ENCODE results near the gene NOG. TPM values are rescaled to one million over a fixed set of nuclear protein-coding genes. Genes with fewer than 3 reads are reported as not detected.

NOG gene
- total and polyA plus RNA-seq, 4 donors: 0.56 to 2.7 (median 1.5) TPM

- no peak overlapping the region for H3K9ac ChIP-seq (ENCODE audit: insufficient read depth in 1 of 2, low read length in 2 of 2)
- DNase-seq: no peak
- 92 to 94% methylated on average over 4 of the region's 4 CpGs for WGBS, 2 donors
- H3K27me3 ChIP-seq (ENCODE audit: control insufficient read depth in 3 of 3, insufficient read depth in 3 of 3, low read length in 2 of 3): no peaks in the 10 kb centered on the region
- no peak overlapping the region for H3K27ac ChIP-seq (ENCODE audit: low read depth in 1 of 2, low read length in 1 of 2)
- H3K36me3 ChIP-seq (ENCODE audit: control insufficient read depth in 4 of 4, insufficient read depth in 4 of 4, low read length in 4 of 4): no peaks in the 10 kb centered on the region
- ATAC-seq (ENCODE audit: insufficient read depth, low FRiP score): no peak
- no peaks in the 10 kb centered on the region for H3K4me1 ChIP-seq (ENCODE audit: control insufficient read depth in 5 of 5, insufficient read depth in 5 of 5, low read length in 5 of 5)
- H3K4me3 ChIP-seq: no peak overlapping the region
- TF ChIP-seq CTCF (IDR thresholded peaks at IDR 0.05; ENCODE audit: control extremely low read depth, extremely low read depth): no peak
- H3K9me3 ChIP-seq (ENCODE audit: control insufficient read depth in 4 of 4, insufficient read depth in 3 of 4, low read length in 3 of 4): no peaks in the 10 kb centered on the region
Measured at GRCh38 chr17:56608944-56609343, 15.4 kb downstream of the NOG start.

- DNase-seq (no peak), ATAC-seq (ENCODE audit: insufficient read depth, low FRiP score) (no peak)
- Histone ChIP-seq H3K4me3 (no peak overlapping the region), H3K9me3 (ENCODE audit: control insufficient read depth in 4 of 4, insufficient read depth in 3 of 4, low read length in 3 of 4) (no peaks in the 10 kb centered on the region), H3K36me3 (ENCODE audit: control insufficient read depth in 4 of 4, insufficient read depth in 4 of 4, low read length in 4 of 4) (no peaks in the 10 kb centered on the region), H3K27ac (ENCODE audit: low read depth in 1 of 2, low read length in 1 of 2) (no peak overlapping the region), H3K4me1 (ENCODE audit: control insufficient read depth in 5 of 5, insufficient read depth in 5 of 5, low read length in 5 of 5) (no peaks in the 10 kb centered on the region), H3K27me3 (ENCODE audit: control insufficient read depth in 3 of 3, insufficient read depth in 3 of 3, low read length in 2 of 3) (no peaks in the 10 kb centered on the region), H3K9ac (ENCODE audit: insufficient read depth in 1 of 2, low read length in 2 of 2) (no peak overlapping the region)
- 42 to 71% methylated on average over 3 of the region's 3 CpGs for WGBS, 2 donors
- TF ChIP-seq CTCF (IDR thresholded peaks at IDR 0.05; ENCODE audit: control extremely low read depth, extremely low read depth): no peak
Measured at GRCh38 chr17:56610321-56610720, 16.8 kb downstream of the NOG start.

- ATAC-seq (ENCODE audit: insufficient read depth, low FRiP score) (no peak), DNase-seq (no peak)
- Histone ChIP-seq H3K9me3 (ENCODE audit: control insufficient read depth in 4 of 4, insufficient read depth in 3 of 4, low read length in 3 of 4) (no peaks in the 10 kb centered on the region), H3K4me3 (no peak overlapping the region), H3K4me1 (ENCODE audit: control insufficient read depth in 5 of 5, insufficient read depth in 5 of 5, low read length in 5 of 5) (no peaks in the 10 kb centered on the region), H3K9ac (ENCODE audit: insufficient read depth in 1 of 2, low read length in 2 of 2) (no peak overlapping the region), H3K27ac (ENCODE audit: low read depth in 1 of 2, low read length in 1 of 2) (no peak overlapping the region), H3K27me3 (ENCODE audit: control insufficient read depth in 3 of 3, insufficient read depth in 3 of 3, low read length in 2 of 3) (no peaks in the 10 kb centered on the region), H3K36me3 (ENCODE audit: control insufficient read depth in 4 of 4, insufficient read depth in 4 of 4, low read length in 4 of 4) (no peaks in the 10 kb centered on the region)
- TF ChIP-seq CTCF (IDR thresholded peaks at IDR 0.05; ENCODE audit: control extremely low read depth, extremely low read depth): no peak
- 65 to 80% methylated on average over 2 of the region's 2 CpGs for WGBS, 2 donors
Measured at GRCh38 chr17:56613131-56613530, 19.6 kb downstream of the NOG start.

- H3K36me3 ChIP-seq (ENCODE audit: control insufficient read depth in 4 of 4, insufficient read depth in 4 of 4, low read length in 4 of 4): no peaks in the 10 kb centered on the region
- no peak overlapping the region for H3K9ac ChIP-seq (ENCODE audit: insufficient read depth in 1 of 2, low read length in 2 of 2)
- no peak overlapping the region for H3K27ac ChIP-seq (ENCODE audit: low read depth in 1 of 2, low read length in 1 of 2)
- H3K4me3 ChIP-seq: no peak overlapping the region
- no peak for TF ChIP-seq CTCF (IDR thresholded peaks at IDR 0.05; ENCODE audit: control extremely low read depth, extremely low read depth)
- H3K4me1 ChIP-seq (ENCODE audit: control insufficient read depth in 5 of 5, insufficient read depth in 5 of 5, low read length in 5 of 5): no peaks in the 10 kb centered on the region
- DNase-seq: peak in 1 of 3 donors; percentile 23
- no peak for ATAC-seq (ENCODE audit: insufficient read depth, low FRiP score)
- H3K9me3 ChIP-seq (ENCODE audit: control insufficient read depth in 4 of 4, insufficient read depth in 3 of 4, low read length in 3 of 4): no peaks in the 10 kb centered on the region
- WGBS, 2 donors: 82 to 93% methylated on average over 2 of the region's 2 CpGs
- H3K27me3 ChIP-seq (ENCODE audit: control insufficient read depth in 3 of 3, insufficient read depth in 3 of 3, low read length in 2 of 3): no peaks in the 10 kb centered on the region
Measured at GRCh38 chr17:56614522-56614921, 21.0 kb downstream of the NOG start.

All from lung (tissue), 12 donors.